ACHN (cell line): ENCODE results near the gene SPR.

ENCODE experiments used
- DNase-seq: peaks from one replicate; pipeline ENCODE4 v3.0.0-alpha.2; 2015
- in situ Hi-C: cut with HindIII; loops from 2 replicates; pipeline ENCODE4 v1.10.0; 2017; ENCODE audit warnings: low sequenced_read_pairs, low pct_ligation_motif_present, low pct_unique_long_range_greater_than_20kb

Gene SPR

GRCh38 chr2:72887032-72887739 is at the start of gene SPR:
Gene SPR, plus strand, starts transcription at chr2:72887408. Its CDS starts 25 bp downstream, at chr2:72887433.
- peak; percentile 85 for DNase-seq
- in situ Hi-C loops = no loop called here

- no peak for DNase-seq
- in situ Hi-C loops = no loop called here
These were observed 47.1 kb upstream of the SPR start for GRCh38 chr2:72840066-72840465.

DNA sequence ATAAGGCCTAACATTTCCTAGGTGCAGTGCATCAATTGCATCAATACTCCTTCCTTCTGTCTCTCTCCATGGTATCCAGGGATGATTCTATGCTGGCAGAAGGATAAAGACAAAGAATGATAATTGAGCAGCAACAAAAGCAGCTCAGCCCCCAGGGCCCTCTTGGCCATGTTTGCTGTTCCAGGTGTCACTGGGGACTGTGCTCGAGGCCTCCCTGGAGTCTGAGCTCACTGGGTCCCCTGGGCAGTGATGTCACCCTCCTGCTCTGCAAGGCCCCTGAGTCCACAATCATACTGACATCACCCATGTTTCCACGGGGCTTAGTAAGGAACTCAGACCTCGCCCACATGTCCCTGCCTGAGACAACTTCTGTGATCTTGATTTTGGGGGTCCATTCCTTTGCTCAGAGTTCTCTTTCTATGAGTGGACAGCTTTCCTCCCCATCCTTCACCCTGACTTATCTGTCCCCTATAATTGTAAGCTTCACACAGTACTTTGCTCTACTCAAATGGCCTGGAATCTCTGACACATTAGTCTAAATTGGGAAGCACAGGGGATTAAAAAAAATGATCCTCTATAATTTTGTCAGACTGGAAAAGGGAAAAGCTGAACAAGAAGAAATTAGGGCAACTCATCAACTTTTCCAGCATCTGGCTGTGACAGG is 45.6 kb upstream of the SPR start:
- in situ Hi-C loops = no loop called here
- DNase-seq = no peak

- no peak for DNase-seq
- in situ Hi-C loops = no loop called here
These were observed 43.9 kb upstream of the SPR start for GRCh38 chr2:72843301-72843700.

- in situ Hi-C loops = no loop called here
- DNase-seq = no peak
These were observed 40.8 kb upstream of the SPR start for GRCh38 chr2:72846171-72847095.

DNA sequence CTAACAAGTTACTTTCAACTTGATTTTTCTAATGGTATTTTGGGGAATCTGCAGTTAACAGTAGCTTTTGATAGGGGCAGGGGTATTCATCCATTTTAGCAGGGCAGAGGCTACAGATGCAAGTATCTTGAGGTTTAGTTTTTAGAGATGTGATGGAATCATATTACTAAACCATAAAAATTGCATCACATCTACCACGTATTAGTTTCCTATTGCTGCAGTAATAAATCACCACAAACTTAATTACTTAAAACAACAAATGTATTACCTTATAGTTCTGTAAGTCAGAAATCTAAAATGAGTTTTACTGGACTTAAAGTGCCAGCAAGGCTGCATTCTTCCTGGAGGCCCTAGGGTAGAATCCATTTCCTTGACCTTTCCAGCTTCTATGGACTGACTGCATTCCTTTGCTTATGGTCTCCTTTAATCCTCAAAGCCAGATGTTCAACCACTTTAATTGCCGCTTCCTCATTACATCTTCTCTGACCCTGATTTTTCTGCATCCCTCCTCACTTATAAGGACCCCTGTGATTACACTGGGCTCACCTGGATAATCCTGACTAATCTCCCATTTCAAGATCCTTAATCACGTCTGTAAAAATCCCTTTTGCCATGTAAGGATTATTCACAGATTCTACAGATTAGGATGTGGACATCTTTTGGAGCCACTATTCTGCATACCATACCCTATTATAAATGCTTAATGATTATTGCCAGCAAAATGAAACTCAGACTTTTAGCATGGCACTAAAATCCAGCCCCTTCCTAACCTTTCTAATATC is 39.5 kb upstream of the SPR start:
- in situ Hi-C loops = no loop called here
- DNase-seq = no peak

DNA sequence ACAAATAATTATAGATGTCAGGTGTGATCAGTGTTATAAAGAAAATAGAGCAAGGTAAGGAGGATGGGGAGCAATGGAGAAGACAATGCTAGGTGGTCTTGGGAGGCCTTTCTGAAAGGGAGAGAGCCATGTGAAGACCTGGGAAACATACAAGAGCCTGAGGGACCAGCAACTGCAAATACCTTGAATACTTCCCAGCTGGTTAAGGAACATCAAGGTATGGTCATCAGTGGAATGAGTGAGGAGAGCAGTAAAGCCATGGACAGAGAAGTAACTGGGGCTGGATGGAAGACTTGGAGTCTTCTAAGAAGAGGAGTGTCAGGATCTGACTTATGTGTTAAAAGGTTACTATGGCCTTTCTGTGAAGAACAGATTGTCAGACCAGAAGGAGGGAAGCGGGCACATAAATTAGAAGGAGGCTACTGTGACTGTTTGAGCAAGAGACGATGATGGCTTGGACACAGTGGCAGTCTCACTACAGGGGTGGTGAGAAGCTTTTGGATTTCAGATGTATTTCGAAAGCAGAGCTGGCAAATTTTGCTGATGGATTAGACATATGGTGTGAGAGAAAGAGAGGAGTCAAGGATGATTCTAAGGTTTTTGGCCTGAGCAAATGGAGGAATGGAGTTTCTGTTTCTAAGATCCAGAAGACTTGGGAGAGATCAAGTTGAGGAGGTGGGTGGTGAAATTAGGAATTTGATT is 38.6 kb upstream of the SPR start:
- in situ Hi-C loops = no loop called here

GRCh38 chr2:72849138-72849462 is 38.1 kb upstream of the SPR start:
- in situ Hi-C loops = no loop called here

More for the DNA sequence above, 38.6 kb upstream of the SPR start:
- no peak for DNase-seq

DNA sequence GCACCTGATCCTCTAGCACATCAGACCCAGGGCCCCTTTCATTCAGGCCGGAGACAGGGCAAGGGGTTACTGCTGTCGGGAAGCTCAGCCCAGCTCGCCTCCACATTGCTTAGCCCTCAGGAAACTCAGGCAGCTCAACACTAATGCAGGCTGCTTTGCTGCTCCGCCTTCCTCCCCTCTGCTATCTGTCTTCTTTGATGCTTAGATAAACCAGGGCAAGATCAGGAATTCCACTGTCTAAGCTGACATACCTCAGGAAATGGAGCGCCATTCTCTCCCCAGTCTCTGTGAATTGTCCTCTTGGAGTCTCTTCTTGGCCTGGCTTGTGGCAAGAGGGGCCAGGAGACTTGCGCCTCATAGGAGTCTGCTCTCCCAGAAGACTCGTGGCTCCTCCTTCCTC is 35.9 kb upstream of the SPR start:
- no peak for DNase-seq
- in situ Hi-C loops = no loop called here

More at GRCh38 chr2:72849138-72849462, 38.1 kb upstream of the SPR start:
- DNase-seq = no peak

- in situ Hi-C loops = no loop called here
- DNase-seq = peak; percentile 70
These were observed 27.4 kb upstream of the SPR start for GRCh38 chr2:72859831-72860262.

- in situ Hi-C loops = no loop called here
These were observed 24.8 kb upstream of the SPR start for GRCh38 chr2:72862239-72862988.

GRCh38 chr2:72863046-72863445 is 24.2 kb upstream of the SPR start:
- in situ Hi-C loops = no loop called here
- DNase-seq = no peak

More at GRCh38 chr2:72862239-72862988, 24.8 kb upstream of the SPR start:
- DNase-seq = peak; percentile 93

DNA sequence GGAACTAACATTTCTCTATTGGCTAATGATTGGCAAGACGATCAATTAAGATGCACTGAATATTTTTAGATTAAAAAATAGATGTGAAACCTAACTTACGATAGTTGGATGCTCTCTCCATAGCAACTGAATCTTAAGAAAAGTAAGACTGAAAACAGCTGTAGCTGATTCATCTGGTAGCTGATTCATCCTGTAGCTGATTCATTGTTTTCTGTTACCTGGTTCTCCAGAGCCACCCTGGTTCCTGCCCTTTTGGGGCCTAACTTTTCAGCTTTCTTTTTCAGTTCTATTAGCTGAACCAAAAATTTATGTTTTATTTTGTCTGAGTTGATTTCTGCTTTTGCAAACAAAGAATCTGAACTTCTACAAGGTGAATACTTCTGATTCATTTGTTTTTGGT is 22.7 kb upstream of the SPR start:
- peak; percentile 42 for DNase-seq
- in situ Hi-C loops = no loop called here

- in situ Hi-C loops = no loop called here
- DNase-seq = no peak
These were observed 16.1 kb upstream of the SPR start for GRCh38 chr2:72871060-72871459.

- in situ Hi-C loops = no loop called here
- DNase-seq = no peak
These were observed 15.3 kb upstream of the SPR start for GRCh38 chr2:72871880-72872279.

DNA sequence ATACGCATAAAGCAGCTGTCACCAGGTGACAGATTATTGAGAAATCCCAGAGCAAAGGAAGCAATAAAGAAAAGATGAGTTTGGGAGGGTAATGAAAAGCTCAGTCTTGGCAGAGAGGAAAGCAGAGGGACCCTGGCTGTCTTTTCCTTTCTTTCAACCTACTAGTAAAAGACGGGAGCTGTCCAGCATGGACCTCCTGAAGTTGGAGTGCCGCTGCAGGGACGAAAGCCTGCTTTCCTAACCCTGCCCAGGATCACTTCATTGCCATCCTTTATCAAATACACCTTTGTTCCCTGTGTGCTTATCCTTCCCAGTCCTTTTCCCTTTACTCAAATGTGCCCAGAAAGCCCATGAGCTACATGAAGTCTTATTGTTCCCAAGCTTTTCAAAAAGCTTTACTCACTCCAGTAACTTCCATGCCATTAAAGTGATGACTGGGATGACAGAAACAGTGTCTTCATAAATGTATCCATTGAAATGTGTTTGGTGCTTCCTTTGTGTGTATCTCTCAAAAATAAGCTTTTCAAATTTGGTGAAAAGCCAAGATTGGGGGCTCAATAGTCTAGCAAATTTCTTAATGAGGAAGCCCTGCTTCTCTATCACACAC is 3.7 kb upstream of the SPR start:
- in situ Hi-C loops = no loop called here
- peak; percentile 62 for DNase-seq

GRCh38 chr2:72886505-72887031 is 640 bp upstream of the SPR start:
- in situ Hi-C loops = no loop called here
- no peak for DNase-seq
